GM19324 (cell line): ENCODE measurements around the gene CCDC92.

Source experiments
- ATAC-seq: cut with Tn5 transposase; IDR thresholded peaks from one replicate; pipeline ENCODE4 v1.9.1; 2021; ENCODE audit warnings: mild to moderate bottlenecking, moderate library complexity; ENCODE audit not compliant: unreplicated experiment, low FRiP score

CCDC92 gene

GRCh38 chr12:124002654-124003053 is 30.0 kb upstream of the CCDC92 start:
- no peak for ATAC-seq

GRCh38 chr12:124002021-124002644 is 29.5 kb upstream of the CCDC92 start:
- ATAC-seq: no peak

GRCh38 chr12:124001343-124001742 is 28.7 kb upstream of the CCDC92 start:
- no peak for ATAC-seq

- ATAC-seq: no peak
Measured at GRCh38 chr12:124000111-124000510, 27.5 kb upstream of the CCDC92 start.

- no peak for ATAC-seq
Measured at GRCh38 chr12:123998991-123999359, 26.3 kb upstream of the CCDC92 start.

GRCh38 chr12:123998344-123998990 is 25.8 kb upstream of the CCDC92 start:
- no peak for ATAC-seq

GRCh38 chr12:123997908-123998307 is 25.3 kb upstream of the CCDC92 start:
- no peak for ATAC-seq

GRCh38 chr12:123997033-123997822 is 24.6 kb upstream of the CCDC92 start:
- no peak for ATAC-seq

GRCh38 chr12:123996581-123996980 is 23.9 kb upstream of the CCDC92 start:
- no peak for ATAC-seq

GRCh38 chr12:123995023-123995748 is 22.6 kb upstream of the CCDC92 start:
- no peak for ATAC-seq

DNA sequence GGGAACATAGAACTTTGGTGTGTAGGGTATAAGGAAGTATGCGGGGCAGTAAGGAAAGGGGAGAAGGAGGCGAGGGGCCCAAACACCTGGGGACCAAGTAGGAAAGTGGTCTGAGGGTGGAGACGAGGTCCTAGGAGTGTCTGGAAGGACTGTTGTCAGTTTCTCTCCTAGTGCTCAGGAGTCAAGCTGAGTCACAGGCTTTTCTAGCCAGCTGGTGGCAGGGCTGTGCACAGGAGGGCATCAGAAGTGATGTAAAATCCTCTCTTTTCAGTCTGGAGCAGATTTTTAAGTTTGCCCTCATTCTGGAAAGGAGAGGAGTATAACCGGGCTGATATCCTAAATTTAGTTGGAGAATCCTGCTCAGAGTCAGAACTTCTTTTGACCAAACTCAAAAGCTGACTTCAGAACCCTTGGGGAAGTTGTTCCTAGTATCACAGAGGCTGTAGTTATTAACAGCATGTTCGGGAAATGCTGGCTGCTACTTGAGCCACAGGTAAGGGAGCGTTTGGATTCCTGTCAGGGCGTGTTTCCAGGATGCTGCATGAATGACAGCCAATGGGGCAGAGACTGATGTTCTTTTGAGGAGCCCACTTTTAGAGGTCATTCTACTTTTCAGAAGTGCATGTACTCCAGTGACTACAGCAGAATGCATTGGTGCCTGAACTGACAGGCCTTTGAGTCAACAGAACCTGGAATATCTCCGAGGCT is 19.6 kb upstream of the CCDC92 start:
- no peak for ATAC-seq

GRCh38 chr12:123991372-123991951 is 18.8 kb upstream of the CCDC92 start:
- ATAC-seq: no peak

- no peak for ATAC-seq
Measured at GRCh38 chr12:123990511-123990910, 17.9 kb upstream of the CCDC92 start.

- no peak for ATAC-seq
Measured at GRCh38 chr12:123989753-123990152, 17.1 kb upstream of the CCDC92 start.

DNA sequence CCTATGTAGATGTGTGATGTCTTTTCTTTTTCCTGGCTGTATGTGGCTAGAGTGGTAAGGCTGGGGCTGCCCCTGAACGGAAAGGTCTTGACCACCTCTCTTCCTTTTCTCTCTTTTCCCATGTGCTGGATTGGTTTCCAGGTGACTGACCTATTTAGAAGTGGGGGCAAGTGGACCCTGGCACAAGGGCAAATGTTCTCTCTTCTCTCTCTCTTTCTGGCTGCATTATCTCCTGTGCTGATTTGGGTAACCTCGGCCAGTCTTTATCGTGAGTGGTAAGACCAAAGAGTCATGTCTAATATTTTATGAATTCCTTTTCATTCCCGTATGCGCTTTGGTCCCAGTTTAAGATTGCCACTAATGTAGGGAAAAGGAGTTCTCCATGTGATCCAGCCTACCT is 16.5 kb upstream of the CCDC92 start:
- no peak for ATAC-seq

DNA sequence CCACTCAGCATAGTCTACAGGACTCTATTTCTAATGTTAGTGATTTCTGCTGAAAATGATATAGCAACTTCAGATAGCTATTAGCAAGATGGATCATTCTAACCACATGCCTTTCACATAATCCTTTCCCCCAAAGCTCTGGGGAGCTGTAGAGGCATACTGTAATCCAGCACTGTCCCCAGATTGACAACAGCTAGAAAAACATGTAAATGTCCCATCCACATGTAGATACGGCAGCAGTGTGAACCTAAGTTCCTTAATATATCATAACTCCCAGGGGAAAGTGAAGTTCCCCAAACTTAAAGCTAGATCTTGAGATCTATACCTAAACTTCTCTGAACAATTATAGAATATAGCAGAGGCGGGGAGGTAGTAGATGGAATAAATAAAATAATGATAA is 14.4 kb upstream of the CCDC92 start:
- ATAC-seq: no peak

DNA sequence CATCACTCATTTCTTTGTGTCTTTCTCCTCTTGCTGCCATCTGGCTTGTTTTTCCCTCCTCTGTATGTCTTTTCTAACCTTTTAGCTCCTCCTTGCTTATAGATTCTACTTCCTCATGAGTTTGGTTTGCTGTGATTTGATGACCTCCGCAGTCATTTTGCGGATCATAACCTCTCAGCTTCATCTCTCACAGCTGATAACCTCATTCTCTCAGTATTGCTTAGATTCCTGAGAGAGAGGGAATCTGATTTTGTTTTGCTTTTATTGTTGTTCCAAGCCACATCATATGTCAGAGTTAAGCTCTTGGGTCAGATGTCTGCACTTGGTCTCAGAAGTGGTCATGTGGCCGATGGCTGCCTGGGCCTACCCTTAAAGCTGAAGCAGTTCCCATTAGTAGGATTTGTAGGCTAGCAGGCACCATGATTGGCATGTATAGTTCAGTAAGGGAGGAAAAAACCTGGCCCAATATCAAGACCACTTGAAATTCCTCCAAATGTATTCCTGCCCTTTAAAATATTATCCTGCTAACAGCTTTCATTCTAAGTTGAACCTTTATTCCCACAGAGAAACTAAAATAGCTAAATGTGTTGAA is 13.8 kb upstream of the CCDC92 start:
- no peak for ATAC-seq

DNA sequence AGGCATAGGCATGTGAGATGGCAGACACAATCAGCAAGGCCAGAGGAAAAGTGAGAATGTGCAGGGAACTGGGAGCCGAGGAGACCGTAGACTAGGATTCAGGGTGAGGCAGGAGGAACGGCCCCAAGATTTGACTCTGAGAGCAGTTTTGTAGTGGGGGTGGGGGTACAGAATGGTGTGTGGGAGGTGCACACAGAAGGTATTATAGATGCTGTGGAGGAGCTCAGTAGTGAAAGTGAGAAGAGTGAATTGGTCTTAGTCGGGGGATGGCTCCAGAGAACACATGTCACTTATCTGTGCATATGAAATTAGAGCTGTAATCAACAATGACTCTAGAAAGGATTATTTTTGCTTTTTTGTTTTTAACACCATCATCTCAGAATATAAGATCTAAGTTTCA is 12.3 kb upstream of the CCDC92 start:
- no peak for ATAC-seq

DNA sequence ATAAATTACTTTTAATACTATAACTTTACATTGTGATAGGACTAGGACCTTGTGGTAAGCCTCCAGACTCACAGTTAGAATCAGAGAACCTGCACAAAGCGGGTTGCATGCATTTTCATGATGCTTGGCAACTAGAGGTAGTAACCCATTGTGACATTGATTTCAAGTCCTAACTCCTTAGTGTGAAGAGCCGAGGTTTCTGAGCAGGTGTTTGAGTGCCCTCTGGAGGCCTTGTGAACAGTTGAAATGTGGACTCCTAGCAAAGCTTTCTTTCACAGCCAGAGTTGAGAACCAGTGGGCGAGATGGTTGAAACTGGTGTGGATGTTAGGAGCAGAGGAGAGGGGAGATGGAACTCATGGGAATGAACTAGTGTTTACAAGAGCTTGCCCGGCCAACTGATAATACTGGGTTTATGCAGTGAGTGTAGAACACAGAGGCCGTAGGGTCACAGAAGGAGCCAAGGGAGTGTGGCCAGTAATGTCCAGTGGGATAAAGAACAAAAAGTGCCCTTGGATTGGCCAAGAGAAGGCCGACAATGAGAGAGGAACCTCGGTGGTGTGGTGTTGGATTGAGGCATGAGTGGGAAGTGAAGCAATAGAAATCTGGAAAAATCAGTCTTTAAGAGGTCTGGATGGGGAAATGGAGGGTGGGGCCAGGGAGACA is 11.3 kb upstream of the CCDC92 start:
- ATAC-seq: no peak
